ENCODE results near the gene RFLNA. TPM values are rescaled to one million over a fixed set of nuclear protein-coding genes. Genes with fewer than 3 reads are reported as not detected.

The RFLNA gene, protein sequence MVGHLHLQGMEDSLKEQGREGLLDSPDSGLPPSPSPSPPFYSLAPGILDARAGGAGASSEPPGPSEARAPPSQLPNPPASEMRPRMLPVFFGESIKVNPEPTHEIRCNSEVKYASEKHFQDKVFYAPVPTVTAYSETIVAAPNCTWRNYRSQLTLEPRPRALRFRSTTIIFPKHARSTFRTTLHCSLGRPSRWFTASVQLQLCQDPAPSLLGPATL
- total RNA-seq = 1.0 to 4.7 TPM (median 1.3 TPM) in 3 replicates
- long read RNA-seq, transcript RFLNA-205 (3 exons, 2,354 nt) = major isoform, 6 of 6 reads
- long read RNA-seq, partial matches to known transcripts = 0 of 6 reads
- long read RNA-seq, other reads (novel, unspliced or antisense) = 0 of 6 reads

DNA sequence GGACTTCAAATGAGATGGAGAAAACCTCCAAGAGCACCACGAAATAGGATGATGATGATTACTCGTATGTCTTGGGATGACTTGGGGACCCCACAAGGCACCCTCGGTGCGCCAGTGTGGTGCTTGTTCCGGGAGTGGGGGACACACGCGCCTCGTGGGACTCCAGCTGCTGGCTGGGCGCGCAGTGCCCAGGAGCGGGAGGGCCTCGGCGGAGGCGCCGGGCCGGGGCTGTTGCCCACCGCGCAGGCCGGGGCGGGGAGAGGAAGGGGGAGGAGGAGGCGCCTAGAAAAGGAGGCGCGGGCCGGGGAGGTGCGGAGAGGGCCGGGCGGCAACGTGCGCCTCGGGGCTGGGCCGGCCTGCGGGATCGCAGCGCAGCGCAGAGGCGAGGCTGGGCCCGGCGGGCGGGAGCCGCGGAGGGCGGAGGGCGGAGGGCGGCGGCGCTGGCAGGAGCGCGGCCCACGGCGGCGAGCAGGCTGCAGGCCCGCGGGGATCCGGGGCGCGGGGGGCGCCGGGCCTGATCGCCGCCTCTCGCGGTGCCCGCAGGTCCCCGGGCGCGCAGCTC lies at the start of gene RFLNA:
Gene RFLNA (plus strand): TSS at position 314 of the 562 bp plus-strand sequence. CDS start 337 bp downstream, outside the sequence.
- Mint-ChIP-seq H3K36me3 (ENCODE audit: low read depth) (no peaks in the 10 kb centered on the region), H3K27me3 (ENCODE audit: low read depth) (peaks cover 11% of the 10 kb centered on the region), H3K27ac (ENCODE audit: unreplicated experiment) (no peak within 1 kb of the TSS), H3K4me3 (ENCODE audit: unreplicated experiment) (peak within 1 kb of the TSS; percentile 67), H3K9me3 (ENCODE audit: low read depth) (no peaks in the 10 kb centered on the region), H3K4me1 (ENCODE audit: low read depth) (peaks cover 18% of the 10 kb centered on the region)
- DNase-seq (ENCODE audit: low spot score) = peak; percentile 75
- TF ChIP-seq, protein P1, sequence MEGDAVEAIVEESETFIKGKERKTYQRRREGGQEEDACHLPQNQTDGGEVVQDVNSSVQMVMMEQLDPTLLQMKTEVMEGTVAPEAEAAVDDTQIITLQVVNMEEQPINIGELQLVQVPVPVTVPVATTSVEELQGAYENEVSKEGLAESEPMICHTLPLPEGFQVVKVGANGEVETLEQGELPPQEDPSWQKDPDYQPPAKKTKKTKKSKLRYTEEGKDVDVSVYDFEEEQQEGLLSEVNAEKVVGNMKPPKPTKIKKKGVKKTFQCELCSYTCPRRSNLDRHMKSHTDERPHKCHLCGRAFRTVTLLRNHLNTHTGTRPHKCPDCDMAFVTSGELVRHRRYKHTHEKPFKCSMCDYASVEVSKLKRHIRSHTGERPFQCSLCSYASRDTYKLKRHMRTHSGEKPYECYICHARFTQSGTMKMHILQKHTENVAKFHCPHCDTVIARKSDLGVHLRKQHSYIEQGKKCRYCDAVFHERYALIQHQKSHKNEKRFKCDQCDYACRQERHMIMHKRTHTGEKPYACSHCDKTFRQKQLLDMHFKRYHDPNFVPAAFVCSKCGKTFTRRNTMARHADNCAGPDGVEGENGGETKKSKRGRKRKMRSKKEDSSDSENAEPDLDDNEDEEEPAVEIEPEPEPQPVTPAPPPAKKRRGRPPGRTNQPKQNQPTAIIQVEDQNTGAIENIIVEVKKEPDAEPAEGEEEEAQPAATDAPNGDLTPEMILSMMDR (IDR thresholded peaks at IDR 0.05) = no peak

DNA sequence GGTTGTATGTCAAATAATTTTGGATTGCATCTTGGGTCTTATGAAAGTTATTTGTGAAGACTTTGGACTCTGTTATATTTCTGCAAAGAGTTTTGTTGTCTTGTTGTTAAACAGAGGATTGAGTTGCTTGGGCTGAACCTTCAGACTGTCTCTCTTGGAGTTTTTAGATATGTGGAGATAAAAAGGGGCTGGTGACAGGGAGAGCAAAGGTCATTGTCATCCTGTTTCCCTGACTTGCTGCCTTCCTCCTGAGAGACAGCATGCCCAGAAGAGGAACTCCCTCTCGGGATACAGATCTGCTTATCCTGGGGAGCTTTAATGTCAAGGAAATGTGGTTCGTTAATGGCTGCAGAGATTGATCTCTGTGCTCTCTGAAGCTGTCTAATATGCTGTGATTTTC lies 47.6 kb upstream of the RFLNA start:
- H3K4me3 Mint-ChIP-seq (ENCODE audit: unreplicated experiment) = no peak overlapping the region
- H3K9me3 Mint-ChIP-seq (ENCODE audit: low read depth) = peaks cover 17% of the 10 kb centered on the region

DNA sequence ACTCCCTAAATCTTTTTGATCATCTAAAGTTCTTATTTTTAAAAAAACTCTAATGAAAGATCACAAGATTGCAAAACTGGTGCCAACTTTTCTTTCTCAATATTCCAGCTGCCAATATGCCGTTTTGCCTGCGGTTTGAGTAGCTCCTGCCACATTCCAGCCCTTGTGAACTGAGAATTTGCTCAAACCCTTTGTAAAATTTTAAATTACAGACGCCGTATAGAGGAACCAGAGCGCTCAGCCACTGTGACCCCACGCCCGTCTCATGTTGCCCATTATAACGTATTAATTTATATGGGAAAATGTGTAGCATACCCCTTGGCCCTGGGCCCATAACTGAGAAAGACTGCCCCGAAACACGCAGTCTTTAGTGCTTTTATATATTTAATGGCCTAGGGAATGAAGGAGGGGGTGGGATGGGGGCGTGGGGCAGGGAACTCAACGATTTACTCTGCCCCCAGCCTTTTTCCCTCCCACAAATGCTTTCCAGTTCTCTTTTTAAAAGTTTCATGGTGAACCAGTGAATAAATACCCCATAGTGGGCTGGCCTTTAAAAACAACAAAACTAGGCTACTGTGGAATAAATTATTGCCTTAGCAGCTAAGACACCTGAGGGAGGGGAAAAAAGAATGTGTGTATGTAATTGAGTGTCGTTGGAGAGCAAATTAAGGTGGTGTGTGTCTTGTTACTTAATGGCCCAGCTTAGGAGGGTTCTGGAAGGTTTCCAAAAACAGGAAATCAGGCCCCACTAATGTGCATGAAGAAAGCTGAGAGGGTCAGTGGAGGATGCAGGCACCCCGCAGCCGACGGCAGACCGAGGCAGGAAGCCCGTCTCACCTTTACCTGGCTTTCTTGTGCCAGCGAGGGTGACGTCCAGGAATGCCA lies 45.7 kb upstream of the RFLNA start:
- H3K27ac Mint-ChIP-seq (ENCODE audit: unreplicated experiment) = no peak overlapping the region
- no peak overlapping the region for H3K4me3 Mint-ChIP-seq (ENCODE audit: unreplicated experiment)
- no peak for DNase-seq (ENCODE audit: low spot score)
- TF ChIP-seq, protein P1 (IDR thresholded peaks at IDR 0.05) = no peak
- peaks cover 15% of the 10 kb centered on the region for H3K9me3 Mint-ChIP-seq (ENCODE audit: low read depth)
- no peaks in the 10 kb centered on the region for H3K4me1 Mint-ChIP-seq (ENCODE audit: low read depth)
- peaks cover 7% of the 10 kb centered on the region for H3K36me3 Mint-ChIP-seq (ENCODE audit: low read depth)
- H3K27me3 Mint-ChIP-seq (ENCODE audit: low read depth) = peaks cover 7% of the 10 kb centered on the region

More for the DNA sequence above, 47.6 kb upstream of the RFLNA start:
- DNase-seq (ENCODE audit: low spot score) = no peak
- H3K36me3 Mint-ChIP-seq (ENCODE audit: low read depth) = peaks cover 7% of the 10 kb centered on the region
- H3K27me3 Mint-ChIP-seq (ENCODE audit: low read depth) = peaks cover 17% of the 10 kb centered on the region
- no peak overlapping the region for H3K27ac Mint-ChIP-seq (ENCODE audit: unreplicated experiment)
- TF ChIP-seq, protein P1 (IDR thresholded peaks at IDR 0.05) = no peak
- no peaks in the 10 kb centered on the region for H3K4me1 Mint-ChIP-seq (ENCODE audit: low read depth)

DNA sequence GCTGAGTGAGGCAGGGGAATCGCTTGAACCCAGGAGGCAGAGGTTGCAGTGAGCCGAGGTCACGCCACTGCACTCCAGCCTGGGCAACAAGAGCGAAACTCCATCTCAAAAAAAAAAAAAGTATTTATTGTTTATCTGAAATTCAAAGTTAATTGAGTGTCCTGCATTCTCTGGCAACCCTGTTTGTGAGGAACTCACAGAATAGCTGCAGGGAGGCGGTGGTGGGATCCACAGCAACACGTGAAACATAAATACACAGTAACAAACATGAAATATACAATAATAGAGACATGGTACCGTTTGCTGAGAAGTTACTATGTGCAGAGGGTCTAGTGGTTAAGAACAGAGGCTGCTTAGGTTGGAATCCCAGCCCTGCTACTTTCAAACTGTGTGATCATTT lies 43.7 kb upstream of the RFLNA start:
- Mint-ChIP-seq H3K27me3 (ENCODE audit: low read depth) (peaks cover 11% of the 10 kb centered on the region), H3K4me3 (ENCODE audit: unreplicated experiment) (no peak overlapping the region), H3K4me1 (ENCODE audit: low read depth) (peaks cover 7% of the 10 kb centered on the region), H3K36me3 (ENCODE audit: low read depth) (peaks cover 5% of the 10 kb centered on the region), H3K9me3 (ENCODE audit: low read depth) (peaks cover 12% of the 10 kb centered on the region), H3K27ac (ENCODE audit: unreplicated experiment) (no peak overlapping the region)
- no peak for DNase-seq (ENCODE audit: low spot score)
- TF ChIP-seq, protein P1 (IDR thresholded peaks at IDR 0.05) = no peak

DNA sequence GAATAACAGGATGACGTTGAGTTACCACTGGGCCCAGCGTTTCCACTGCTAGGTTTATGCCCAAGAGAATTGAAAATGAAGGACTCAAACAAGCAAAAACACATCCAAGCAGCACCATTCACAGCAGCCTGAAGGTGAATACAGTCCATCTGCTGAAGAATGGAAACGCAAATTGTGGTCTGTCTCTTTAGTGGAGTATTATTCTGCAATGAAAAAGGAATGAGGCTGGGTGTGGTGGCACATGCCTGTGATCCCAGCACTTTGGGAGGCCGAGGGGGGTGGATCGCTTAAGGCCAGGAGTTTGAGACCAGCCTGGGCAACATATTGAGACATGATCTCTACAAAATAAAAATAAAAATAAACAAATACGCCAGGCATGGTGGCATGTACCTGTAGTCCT lies 41.9 kb upstream of the RFLNA start:
- H3K27me3 Mint-ChIP-seq (ENCODE audit: low read depth) = peaks cover 24% of the 10 kb centered on the region
- TF ChIP-seq, protein P1 (IDR thresholded peaks at IDR 0.05) = no peak
- no peaks in the 10 kb centered on the region for H3K9me3 Mint-ChIP-seq (ENCODE audit: low read depth)
- no peak overlapping the region for H3K4me3 Mint-ChIP-seq (ENCODE audit: unreplicated experiment)
- no peak overlapping the region for H3K27ac Mint-ChIP-seq (ENCODE audit: unreplicated experiment)
- peaks cover 9% of the 10 kb centered on the region for H3K4me1 Mint-ChIP-seq (ENCODE audit: low read depth)
- DNase-seq (ENCODE audit: low spot score) = no peak
- peaks cover 1% of the 10 kb centered on the region for H3K36me3 Mint-ChIP-seq (ENCODE audit: low read depth)

Data from chondrocyte (in vitro differentiated cells).